ENCODE data around the gene SLC33A1. TPM values are rescaled to one million over a fixed set of nuclear protein-coding genes. Genes with fewer than 3 reads are reported as not detected.

Gene SLC33A1
- total and polyA plus RNA-seq, 2 of the 8 experiments (the other 6 are each of a cell fraction or from before 2014, with no cell fraction given): 15.6 to 24.2 TPM

GRCh38 chr3:155785662-155786295 lies 68.4 kb downstream of the SLC33A1 start:
- H3K27me3 ChIP-seq (replicated peaks in 1 of 4; ENCODE audit: control insufficient read depth in 3 of 4, extremely low read depth in 1 of 4, insufficient read depth in 3 of 4, low read length in 3 of 4): no peaks in the 10 kb centered on the region
- FAIRE-seq: no peak

More at GRCh38 chr3:155785662-155786295, 68.4 kb downstream of the SLC33A1 start:
- CTCF ChIA-PET (ENCODE audit: partially characterized antibody): interaction anchor here (0.9 to 1.0 kb wide), 2 partner anchors 20 to 23 kb away, joined by 3 to 4 read pairs; partner anchors contain the start of gene C3orf33
- H3K4me3 ChIP-seq (ENCODE audit: extremely low read depth in 1 of 4, insufficient read depth in 2 of 4, low read depth in 3 of 4, low read length in 4 of 4): no peak overlapping the region
- no peak overlapping the region for H3K14ac ChIP-seq (ENCODE audit: insufficient read length)
- no peak overlapping the region for H2BK20ac ChIP-seq (ENCODE audit: low read length)
- H4K8ac ChIP-seq (ENCODE audit: extremely low read depth, insufficient read depth, low read length): no peak overlapping the region
- H2AK5ac ChIP-seq (ENCODE audit: low read depth, low read length): no peak overlapping the region
- H4K91ac ChIP-seq (replicated peaks; ENCODE audit: insufficient read length, low read length): no peak overlapping the region
- no peak overlapping the region for H3K9ac ChIP-seq (replicated peaks in 1 of 4; ENCODE audit: extremely low read depth in 1 of 4, low read depth in 3 of 4, low read length in 3 of 4)
- no peak overlapping the region for H2AFZ ChIP-seq (ENCODE audit: low read length)
- H4K5ac ChIP-seq (ENCODE audit: insufficient read length, low read depth, low read length): no peak overlapping the region
- no peak overlapping the region for H3K4me2 ChIP-seq (ENCODE audit: insufficient read depth in 1 of 2, low read depth in 2 of 2, low read length in 2 of 2)
- H3K36me3 ChIP-seq (ENCODE audit: control insufficient read depth in 2 of 4, insufficient read depth in 4 of 4, low read length in 3 of 4): no peaks in the 10 kb centered on the region
- no peak overlapping the region for H3K27ac ChIP-seq (ENCODE audit: low read depth, low read length)
- no peak for DNase-seq (ENCODE audit: low read depth in 1 of 2, low spot score in 2 of 2)
- no peak overlapping the region for H3K23ac ChIP-seq (ENCODE audit: insufficient read length)
- no peaks in the 10 kb centered on the region for H4K20me1 ChIP-seq (replicated peaks in 1 of 2; ENCODE audit: control insufficient read depth in 1 of 2, insufficient read depth in 2 of 2, low read length in 2 of 2)
- H2BK15ac ChIP-seq (ENCODE audit: low read length): no peak overlapping the region
- H3K4ac ChIP-seq (replicated peaks; ENCODE audit: insufficient read length, low read depth, low read length): no peak overlapping the region
- POLR2A ChIA-PET (ENCODE audit: partially characterized antibody): interaction anchor here (0.8 kb wide), 1 partner anchor 86 kb away, joined by 5 read pairs; no protein-coding TSS in a partner anchor
- no peak overlapping the region for H3K56ac ChIP-seq (replicated peaks; ENCODE audit: insufficient read length, low read depth, low read length)
- H3K9me3 ChIP-seq (ENCODE audit: insufficient read depth in 2 of 2, low read depth in 1 of 2, low read length in 1 of 2): no peaks in the 10 kb centered on the region
- no peak overlapping the region for H2BK12ac ChIP-seq (ENCODE audit: low read depth, low read length)
- H3K79me1 ChIP-seq (ENCODE audit: low read depth, low read length): no peaks in the 10 kb centered on the region
- TF ChIP-seq POLR2A (IDR thresholded peaks at IDR 0.05; ENCODE audit: control extremely low read depth in 1 of 2, low read depth in 2 of 2, low read length in 2 of 2) (no peak), TBP (IDR thresholded peaks at IDR 0.05; ENCODE audit: low read depth, low read length) (no peak), CREB1 (IDR thresholded peaks at IDR 0.05) (no peak)
- no peaks in the 10 kb centered on the region; the same call in 1 of the 2 replicates for H3K23me2 ChIP-seq (ENCODE audit: low read depth, low read length)
- no peaks in the 10 kb centered on the region for H3K79me2 ChIP-seq (ENCODE audit: control insufficient read depth in 1 of 2, insufficient read depth in 2 of 2, low read length in 2 of 2)
- peaks cover 0 to 5% (median 2%) of the 10 kb centered on the region in 4 experiments; a peak in 4 of 7 replicates for H3K4me1 ChIP-seq (replicated peaks in 1 of 4; ENCODE audit: control insufficient read depth in 3 of 4, insufficient read depth in 4 of 4, low read length in 3 of 4)
- H2BK5ac ChIP-seq (ENCODE audit: low read depth, low read length): no peak overlapping the region
- H3K18ac ChIP-seq (ENCODE audit: extremely low read depth, low read length): no peak overlapping the region
- H2BK120ac ChIP-seq (replicated peaks; ENCODE audit: low read depth, low read length): no peak overlapping the region
